WTC11 (cell line): ENCODE data around the gene TMCC1. TPM values are rescaled to one million over a fixed set of nuclear protein-coding genes. Genes with fewer than 3 reads are reported as not detected.

ENCODE experiments used
- ATAC-seq: fragments of 200-7000 bp; cut with Tn5 transposase; 2 replicates; pipeline ENCODE4 v1.10.0; 2021; ENCODE audit warnings: mild to moderate bottlenecking, moderate library complexity
- CTCF ChIA-PET: fragments of 300-600 bp; sonication (Branson Sonifier 250); formaldehyde crosslinking; loops from one replicate; lab custom pipeline; 2021; ENCODE audit warnings: antibody characterized with exemption; lab: Charles Lee
- POLR2A ChIA-PET: fragments of 350-600 bp; sonication (Branson Sonifier 250); formaldehyde crosslinking; loops from one replicate; lab custom pipeline; 2021; ENCODE audit warnings: antibody characterized with exemption; lab: Charles Lee
- DNase-seq: peaks from one replicate; pipeline ENCODE4 v3.0.0; 2021; ENCODE audit warnings: low spot score
- H3K27ac Mint-ChIP-seq: 2 replicates; pipeline ENCODE4 v1.8.0; 2021; ENCODE audit warnings: mixed read lengths
- H3K27me3 Mint-ChIP-seq: 2 replicates; pipeline ENCODE4 v1.8.0; 2021; ENCODE audit warnings: low read depth, mild to moderate bottlenecking, moderate library complexity, mixed read lengths
- H3K36me3 Mint-ChIP-seq: 2 replicates; pipeline ENCODE4 v1.8.0; 2021; ENCODE audit warnings: mixed read lengths
- H3K4me1 Mint-ChIP-seq: 2 replicates; pipeline ENCODE4 v1.8.0; 2022; ENCODE audit warnings: mixed read lengths
- H3K4me3 Mint-ChIP-seq: 2 replicates; pipeline ENCODE4 v1.8.0; 2021; ENCODE audit warnings: mild to moderate bottlenecking, moderate library complexity, mixed read lengths
- H3K9me3 Mint-ChIP-seq: 2 replicates; pipeline ENCODE4 v1.8.0; 2021; ENCODE audit warnings: mixed read lengths
- CDX4 ChIP-seq: fragments of 250-450 bp; sonication (Bioruptor Pico); IDR thresholded peaks from 2 replicates; pipeline ENCODE4 v1.9.0; 2021; ENCODE audit warnings: moderate library complexity, mild to moderate bottlenecking, inconsistent platforms, borderline replicate concordance
- FOXJ3 ChIP-seq: sonication (generic); formaldehyde crosslinking; IDR thresholded peaks from 2 replicates; pipeline ENCODE4 v1.9.0; 2021; ENCODE audit warnings: missing genetic modification reagents, mild to moderate bottlenecking, borderline replicate concordance
- FOXP4 ChIP-seq: sonication (generic); formaldehyde crosslinking; IDR thresholded peaks from 2 replicates; pipeline ENCODE4 v1.8.0; 2022; ENCODE audit warnings: mild to moderate bottlenecking, missing genetic modification reagents
- HMGA2 ChIP-seq: fragments of 250-450 bp; sonication (Bioruptor Pico); IDR thresholded peaks from 2 replicates; pipeline ENCODE4 v1.4.0; 2021; ENCODE audit warnings: mild to moderate bottlenecking, moderate library complexity
- JAZF1 ChIP-seq: fragments of 250-450 bp; sonication (Bioruptor Pico); IDR thresholded peaks from 2 replicates; pipeline ENCODE4 v1.9.0; 2021; ENCODE audit warnings: moderate library complexity, mild to moderate bottlenecking, inconsistent platforms
- MAX ChIP-seq: sonication (generic); formaldehyde crosslinking; IDR thresholded peaks from 2 replicates; pipeline ENCODE4 v1.8.0; 2022; ENCODE audit warnings: mild to moderate bottlenecking, missing genetic modification reagents
- OVOL2 ChIP-seq: fragments of 250-450 bp; sonication (Bioruptor Pico); IDR thresholded peaks from 2 replicates; pipeline ENCODE4 v1.9.0; 2021; ENCODE audit warnings: mild to moderate bottlenecking, borderline replicate concordance
- RORB ChIP-seq: fragments of 250-450 bp; sonication (Bioruptor Pico); IDR thresholded peaks from 2 replicates; pipeline ENCODE4 v1.9.0; 2021; ENCODE audit warnings: mild to moderate bottlenecking
- SMAD4 ChIP-seq: sonication (generic); formaldehyde crosslinking; IDR thresholded peaks from 2 replicates; pipeline ENCODE4 v1.8.0; 2022; ENCODE audit warnings: mild to moderate bottlenecking, missing genetic modification reagents
- SP1 ChIP-seq: sonication (generic); formaldehyde crosslinking; conservative IDR thresholded peaks from 2 replicates; pipeline ENCODE4 v1.8.1; 2022; ENCODE audit warnings: missing genetic modification reagents
- TEAD1 ChIP-seq: sonication (generic); formaldehyde crosslinking; IDR thresholded peaks from 2 replicates; pipeline ENCODE4 v1.8.0; 2022; ENCODE audit warnings: mild to moderate bottlenecking, missing genetic modification reagents
- TP53 ChIP-seq: sonication (generic); formaldehyde crosslinking; IDR thresholded peaks from 2 replicates; pipeline ENCODE4 v1.8.1; 2023; ENCODE audit warnings: mild to moderate bottlenecking, missing genetic modification reagents
- ZNF138 ChIP-seq: sonication (generic); formaldehyde crosslinking; conservative IDR thresholded peaks from 2 replicates; pipeline ENCODE4 v1.8.1; 2022; ENCODE audit warnings: mild to moderate bottlenecking, moderate library complexity, missing genetic modification reagents
- ZNF263 ChIP-seq: sonication (generic); formaldehyde crosslinking; IDR thresholded peaks from 2 replicates; pipeline ENCODE4 v1.8.1; 2022; ENCODE audit warnings: low read depth, mild to moderate bottlenecking, moderate library complexity, missing genetic modification reagents
- ZNF317 ChIP-seq: sonication (generic); formaldehyde crosslinking; IDR thresholded peaks from 2 replicates; pipeline ENCODE4 v1.8.1; 2023; ENCODE audit warnings: low read depth, mild to moderate bottlenecking, moderate library complexity, missing genetic modification reagents, borderline replicate concordance
- total RNA-seq: library from RNA; stranded (reverse); gene quantifications from 3 replicates; pipeline ENCODE4 v1.2.3, GENCODE V29; 2021
- TF ChIP-seq, protein P1 (sequence below): sonication (generic); formaldehyde crosslinking; IDR thresholded peaks from 2 replicates; pipeline ENCODE4 v1.8.0; 2023; ENCODE audit warnings: mild to moderate bottlenecking, missing genetic modification reagents
- TF ChIP-seq, protein P2 (sequence below): sonication (generic); formaldehyde crosslinking; IDR thresholded peaks from 2 replicates; pipeline ENCODE4 v1.8.0; 2022; ENCODE audit warnings: missing genetic modification reagents
- TF ChIP-seq, protein P3 (sequence below): fragments of 200-600 bp; IDR thresholded peaks from 2 replicates; pipeline ENCODE4 v1.8.0; 2022; ENCODE audit warnings: antibody characterized with exemption
- TF ChIP-seq, protein P4 (sequence below): sonication (generic); formaldehyde crosslinking; IDR thresholded peaks from 2 replicates; pipeline ENCODE4 v1.8.1; 2023; ENCODE audit warnings: mild to moderate bottlenecking, missing genetic modification reagents, moderate library complexity

TMCC1 gene
- total RNA-seq, 1 experiment from 2014 or later: 29.3 TPM

- H3K27ac Mint-ChIP-seq: peak overlapping the region; percentile 11; the same call in 1 of the 2 replicates
- DNase-seq: no peak
Observed at GRCh38 chr3:129701161-129701560, 192.3 kb downstream of the TMCC1 start.

DNA sequence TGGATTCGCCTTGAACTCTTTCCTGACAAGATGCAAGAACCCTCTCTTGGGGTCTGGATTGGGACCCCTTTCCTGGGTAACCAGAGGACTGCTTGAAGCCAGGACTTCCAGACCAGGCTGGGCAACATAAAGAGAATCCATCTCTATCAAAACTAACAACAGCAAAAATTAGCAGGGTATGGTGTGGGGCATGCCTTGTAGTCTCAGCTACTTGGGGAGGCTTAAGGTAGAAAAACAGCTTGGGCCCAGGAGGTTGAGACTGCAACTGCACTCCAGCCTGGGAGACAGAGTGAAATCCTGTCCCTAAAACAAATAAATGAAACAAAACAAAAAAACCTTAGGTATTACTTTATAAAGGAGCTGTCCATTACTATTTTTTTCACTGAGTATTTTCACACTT lies 193.9 kb downstream of the TMCC1 start:
- no peaks in the 10 kb centered on the region; the same call in 1 of the 2 replicates for H3K27me3 Mint-ChIP-seq
- DNase-seq (no peak), ATAC-seq (peak; percentile 48; the same call in 1 of the 2 replicates)
- no peak for TF ChIP-seq FOXP4 (CRISPR knock-in tag)
- no peak for TF ChIP-seq ZNF138
- no peak for TF ChIP-seq OVOL2 (CRISPR knock-in tag)
- no peak for TF ChIP-seq TP53
- TF ChIP-seq HMGA2: no peak
- no peak for TF ChIP-seq ZNF263 (CRISPR knock-in tag)
- TF ChIP-seq TEAD1 (CRISPR knock-in tag): no peak
- TF ChIP-seq JAZF1 (CRISPR knock-in tag): no peak
- ChIA-PET CTCF (interaction anchor here (1.1 to 1.3 kb wide), 2 partner anchors 48 to 72 kb away, joined by 3 to 4 read pairs; no protein-coding TSS in a partner anchor), POLR2A (interaction anchor here (0.6 kb wide), 1 partner anchor 24 kb away, joined by 3 read pairs; no protein-coding TSS in a partner anchor)
- peaks cover 31% of the 10 kb centered on the region for H3K4me1 Mint-ChIP-seq
- no peak overlapping the region for H3K4me3 Mint-ChIP-seq
- H3K36me3 Mint-ChIP-seq: peaks cover 36% of the 10 kb centered on the region
- peak overlapping the region; percentile 44 for H3K27ac Mint-ChIP-seq
- peaks cover 37% of the 10 kb centered on the region for H3K9me3 Mint-ChIP-seq

More at GRCh38 chr3:129701161-129701560, 192.3 kb downstream of the TMCC1 start:
- POLR2A ChIA-PET: no interaction called here
- Mint-ChIP-seq H3K9me3 (peaks cover 22% of the 10 kb centered on the region), H3K36me3 (peaks cover 22% of the 10 kb centered on the region), H3K27me3 (no peaks in the 10 kb centered on the region), H3K4me3 (no peak overlapping the region), H3K4me1 (peaks cover 29% of the 10 kb centered on the region)
- CTCF ChIA-PET: no interaction called here
- no peak for ATAC-seq
- no peak for TF ChIP-seq RORB (CRISPR knock-in tag)

DNA sequence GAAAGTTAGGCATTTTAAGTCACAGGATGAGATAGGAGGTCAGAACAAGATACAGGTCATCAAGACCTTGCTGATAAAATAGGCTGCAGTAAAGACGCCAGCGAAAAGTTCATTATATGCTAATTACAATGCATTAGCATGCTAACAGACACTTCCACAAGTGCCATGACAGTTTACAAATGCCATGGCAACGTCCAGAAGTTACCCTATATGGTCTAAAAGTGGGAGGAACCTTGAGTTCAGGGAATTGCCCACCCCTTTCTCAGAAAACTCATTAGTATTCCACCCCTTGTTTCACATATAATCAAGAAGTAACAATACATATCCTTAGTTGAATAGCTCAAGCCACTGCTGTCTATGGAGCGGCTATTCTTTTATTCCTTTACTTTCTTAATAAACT lies 194.3 kb downstream of the TMCC1 start:
- no peak overlapping the region for H3K4me3 Mint-ChIP-seq
- ATAC-seq (peak; percentile 24; the same call in 1 of the 2 replicates), DNase-seq (no peak)
- H3K4me1 Mint-ChIP-seq: peaks cover 35% of the 10 kb centered on the region
- TF ChIP-seq RORB (CRISPR knock-in tag): no peak
- no peak for TF ChIP-seq MAX
- TF ChIP-seq CDX4 (CRISPR knock-in tag): no peak
- TF ChIP-seq HMGA2: no peak
- TF ChIP-seq, protein P1, sequence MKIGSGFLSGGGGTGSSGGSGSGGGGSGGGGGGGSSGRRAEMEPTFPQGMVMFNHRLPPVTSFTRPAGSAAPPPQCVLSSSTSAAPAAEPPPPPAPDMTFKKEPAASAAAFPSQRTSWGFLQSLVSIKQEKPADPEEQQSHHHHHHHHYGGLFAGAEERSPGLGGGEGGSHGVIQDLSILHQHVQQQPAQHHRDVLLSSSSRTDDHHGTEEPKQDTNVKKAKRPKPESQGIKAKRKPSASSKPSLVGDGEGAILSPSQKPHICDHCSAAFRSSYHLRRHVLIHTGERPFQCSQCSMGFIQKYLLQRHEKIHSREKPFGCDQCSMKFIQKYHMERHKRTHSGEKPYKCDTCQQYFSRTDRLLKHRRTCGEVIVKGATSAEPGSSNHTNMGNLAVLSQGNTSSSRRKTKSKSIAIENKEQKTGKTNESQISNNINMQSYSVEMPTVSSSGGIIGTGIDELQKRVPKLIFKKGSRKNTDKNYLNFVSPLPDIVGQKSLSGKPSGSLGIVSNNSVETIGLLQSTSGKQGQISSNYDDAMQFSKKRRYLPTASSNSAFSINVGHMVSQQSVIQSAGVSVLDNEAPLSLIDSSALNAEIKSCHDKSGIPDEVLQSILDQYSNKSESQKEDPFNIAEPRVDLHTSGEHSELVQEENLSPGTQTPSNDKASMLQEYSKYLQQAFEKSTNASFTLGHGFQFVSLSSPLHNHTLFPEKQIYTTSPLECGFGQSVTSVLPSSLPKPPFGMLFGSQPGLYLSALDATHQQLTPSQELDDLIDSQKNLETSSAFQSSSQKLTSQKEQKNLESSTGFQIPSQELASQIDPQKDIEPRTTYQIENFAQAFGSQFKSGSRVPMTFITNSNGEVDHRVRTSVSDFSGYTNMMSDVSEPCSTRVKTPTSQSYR (CRISPR knock-in tag): no peak
- no peak for TF ChIP-seq SMAD4 (CRISPR knock-in tag)
- TF ChIP-seq, protein P2, sequence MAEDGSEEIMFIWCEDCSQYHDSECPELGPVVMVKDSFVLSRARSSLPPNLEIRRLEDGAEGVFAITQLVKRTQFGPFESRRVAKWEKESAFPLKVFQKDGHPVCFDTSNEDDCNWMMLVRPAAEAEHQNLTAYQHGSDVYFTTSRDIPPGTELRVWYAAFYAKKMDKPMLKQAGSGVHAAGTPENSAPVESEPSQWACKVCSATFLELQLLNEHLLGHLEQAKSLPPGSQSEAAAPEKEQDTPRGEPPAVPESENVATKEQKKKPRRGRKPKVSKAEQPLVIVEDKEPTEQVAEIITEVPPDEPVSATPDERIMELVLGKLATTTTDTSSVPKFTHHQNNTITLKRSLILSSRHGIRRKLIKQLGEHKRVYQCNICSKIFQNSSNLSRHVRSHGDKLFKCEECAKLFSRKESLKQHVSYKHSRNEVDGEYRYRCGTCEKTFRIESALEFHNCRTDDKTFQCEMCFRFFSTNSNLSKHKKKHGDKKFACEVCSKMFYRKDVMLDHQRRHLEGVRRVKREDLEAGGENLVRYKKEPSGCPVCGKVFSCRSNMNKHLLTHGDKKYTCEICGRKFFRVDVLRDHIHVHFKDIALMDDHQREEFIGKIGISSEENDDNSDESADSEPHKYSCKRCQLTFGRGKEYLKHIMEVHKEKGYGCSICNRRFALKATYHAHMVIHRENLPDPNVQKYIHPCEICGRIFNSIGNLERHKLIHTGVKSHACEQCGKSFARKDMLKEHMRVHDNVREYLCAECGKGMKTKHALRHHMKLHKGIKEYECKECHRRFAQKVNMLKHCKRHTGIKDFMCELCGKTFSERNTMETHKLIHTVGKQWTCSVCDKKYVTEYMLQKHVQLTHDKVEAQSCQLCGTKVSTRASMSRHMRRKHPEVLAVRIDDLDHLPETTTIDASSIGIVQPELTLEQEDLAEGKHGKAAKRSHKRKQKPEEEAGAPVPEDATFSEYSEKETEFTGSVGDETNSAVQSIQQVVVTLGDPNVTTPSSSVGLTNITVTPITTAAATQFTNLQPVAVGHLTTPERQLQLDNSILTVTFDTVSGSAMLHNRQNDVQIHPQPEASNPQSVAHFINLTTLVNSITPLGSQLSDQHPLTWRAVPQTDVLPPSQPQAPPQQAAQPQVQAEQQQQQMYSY (CRISPR knock-in tag): no peak
- TF ChIP-seq, protein P3, sequence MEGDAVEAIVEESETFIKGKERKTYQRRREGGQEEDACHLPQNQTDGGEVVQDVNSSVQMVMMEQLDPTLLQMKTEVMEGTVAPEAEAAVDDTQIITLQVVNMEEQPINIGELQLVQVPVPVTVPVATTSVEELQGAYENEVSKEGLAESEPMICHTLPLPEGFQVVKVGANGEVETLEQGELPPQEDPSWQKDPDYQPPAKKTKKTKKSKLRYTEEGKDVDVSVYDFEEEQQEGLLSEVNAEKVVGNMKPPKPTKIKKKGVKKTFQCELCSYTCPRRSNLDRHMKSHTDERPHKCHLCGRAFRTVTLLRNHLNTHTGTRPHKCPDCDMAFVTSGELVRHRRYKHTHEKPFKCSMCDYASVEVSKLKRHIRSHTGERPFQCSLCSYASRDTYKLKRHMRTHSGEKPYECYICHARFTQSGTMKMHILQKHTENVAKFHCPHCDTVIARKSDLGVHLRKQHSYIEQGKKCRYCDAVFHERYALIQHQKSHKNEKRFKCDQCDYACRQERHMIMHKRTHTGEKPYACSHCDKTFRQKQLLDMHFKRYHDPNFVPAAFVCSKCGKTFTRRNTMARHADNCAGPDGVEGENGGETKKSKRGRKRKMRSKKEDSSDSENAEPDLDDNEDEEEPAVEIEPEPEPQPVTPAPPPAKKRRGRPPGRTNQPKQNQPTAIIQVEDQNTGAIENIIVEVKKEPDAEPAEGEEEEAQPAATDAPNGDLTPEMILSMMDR: no peak
- TF ChIP-seq ZNF317: no peak
- no peak for TF ChIP-seq FOXJ3 (CRISPR knock-in tag)
- TF ChIP-seq SP1 (CRISPR knock-in tag): no peak
- TF ChIP-seq, protein P4, sequence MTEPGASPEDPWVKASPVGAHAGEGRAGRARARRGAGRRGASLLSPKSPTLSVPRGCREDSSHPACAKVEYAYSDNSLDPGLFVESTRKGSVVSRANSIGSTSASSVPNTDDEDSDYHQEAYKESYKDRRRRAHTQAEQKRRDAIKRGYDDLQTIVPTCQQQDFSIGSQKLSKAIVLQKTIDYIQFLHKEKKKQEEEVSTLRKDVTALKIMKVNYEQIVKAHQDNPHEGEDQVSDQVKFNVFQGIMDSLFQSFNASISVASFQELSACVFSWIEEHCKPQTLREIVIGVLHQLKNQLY: no peak
- H3K27ac Mint-ChIP-seq: peak overlapping the region; percentile 44
- no peaks in the 10 kb centered on the region; the same call in 1 of the 2 replicates for H3K27me3 Mint-ChIP-seq
- peaks cover 39% of the 10 kb centered on the region for H3K36me3 Mint-ChIP-seq
- ChIA-PET POLR2A (interaction anchor here (0.6 kb wide), 1 partner anchor 24 kb away, joined by 3 read pairs; no protein-coding TSS in a partner anchor), CTCF (interaction anchor here (1.1 to 1.3 kb wide), 2 partner anchors 48 to 71 kb away, joined by 3 to 4 read pairs; no protein-coding TSS in a partner anchor)
- peaks cover 40% of the 10 kb centered on the region for H3K9me3 Mint-ChIP-seq
